ENCODE results near the gene NANOGP8.
"Not testable (repeated sequence)": the region's sequence is repeated elsewhere in the genome, so short reads cannot be mapped to it uniquely, and the experiment has no call there.

The NANOGP8 gene, protein sequence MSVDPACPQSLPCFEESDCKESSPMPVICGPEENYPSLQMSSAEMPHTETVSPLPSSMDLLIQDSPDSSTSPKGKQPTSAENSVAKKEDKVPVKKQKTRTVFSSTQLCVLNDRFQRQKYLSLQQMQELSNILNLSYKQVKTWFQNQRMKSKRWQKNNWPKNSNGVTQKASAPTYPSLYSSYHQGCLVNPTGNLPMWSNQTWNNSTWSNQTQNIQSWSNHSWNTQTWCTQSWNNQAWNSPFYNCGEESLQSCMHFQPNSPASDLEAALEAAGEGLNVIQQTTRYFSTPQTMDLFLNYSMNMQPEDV

GRCh38 chr15:35085176-35085919 is at the start of gene NANOGP8:
NANOGP8 (minus strand) TSS chr15:35085295; CDS start chr15:35085110, 185 bp downstream.
- Mint-ChIP-seq H3K36me3 (ENCODE audit: low read depth) (peaks cover 10% of the 10 kb centered on the region), H3K9me3 (peaks cover 10% of the 10 kb centered on the region), H3K27ac (peak within 1 kb of the TSS in 2 of 3 experiments; percentile 72 to 76), H3K4me1 (peaks cover 17% of the 10 kb centered on the region)
- not testable (repeated sequence) for H3K27me3 Mint-ChIP-seq (ENCODE audit: low read depth); H3K4me3 Mint-ChIP-seq

DNA sequence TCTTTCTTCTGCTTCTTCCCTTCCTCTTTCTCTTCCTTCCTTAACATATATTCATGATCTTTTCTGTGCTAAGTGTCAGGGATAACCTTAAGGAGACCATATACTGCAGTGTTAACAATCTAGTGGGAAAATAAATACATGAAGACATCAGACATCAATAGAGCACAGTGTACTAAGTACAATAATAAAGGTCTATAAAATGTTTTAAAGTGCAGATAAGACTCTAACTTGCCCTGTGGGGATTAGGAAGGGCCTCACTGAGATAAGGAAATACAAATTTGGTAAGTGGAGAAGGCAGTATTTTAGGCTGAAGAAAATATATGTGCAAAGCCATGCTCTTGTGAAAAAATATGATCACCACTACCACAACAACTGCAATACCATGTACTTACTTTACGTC is 49.2 kb upstream of the NANOGP8 start:
- Mint-ChIP-seq H3K4me3 (no peak overlapping the region), H3K36me3 (ENCODE audit: low read depth) (no peaks in the 10 kb centered on the region), H3K27me3 (ENCODE audit: low read depth) (no peaks in the 10 kb centered on the region), H3K27ac (peak overlapping the region in 2 of 3 experiments; percentile 14), H3K4me1 (peaks cover 23% of the 10 kb centered on the region), H3K9me3 (no peaks in the 10 kb centered on the region)
- TF ChIP-seq, protein P1, sequence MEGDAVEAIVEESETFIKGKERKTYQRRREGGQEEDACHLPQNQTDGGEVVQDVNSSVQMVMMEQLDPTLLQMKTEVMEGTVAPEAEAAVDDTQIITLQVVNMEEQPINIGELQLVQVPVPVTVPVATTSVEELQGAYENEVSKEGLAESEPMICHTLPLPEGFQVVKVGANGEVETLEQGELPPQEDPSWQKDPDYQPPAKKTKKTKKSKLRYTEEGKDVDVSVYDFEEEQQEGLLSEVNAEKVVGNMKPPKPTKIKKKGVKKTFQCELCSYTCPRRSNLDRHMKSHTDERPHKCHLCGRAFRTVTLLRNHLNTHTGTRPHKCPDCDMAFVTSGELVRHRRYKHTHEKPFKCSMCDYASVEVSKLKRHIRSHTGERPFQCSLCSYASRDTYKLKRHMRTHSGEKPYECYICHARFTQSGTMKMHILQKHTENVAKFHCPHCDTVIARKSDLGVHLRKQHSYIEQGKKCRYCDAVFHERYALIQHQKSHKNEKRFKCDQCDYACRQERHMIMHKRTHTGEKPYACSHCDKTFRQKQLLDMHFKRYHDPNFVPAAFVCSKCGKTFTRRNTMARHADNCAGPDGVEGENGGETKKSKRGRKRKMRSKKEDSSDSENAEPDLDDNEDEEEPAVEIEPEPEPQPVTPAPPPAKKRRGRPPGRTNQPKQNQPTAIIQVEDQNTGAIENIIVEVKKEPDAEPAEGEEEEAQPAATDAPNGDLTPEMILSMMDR (IDR thresholded peaks at IDR 0.05; ENCODE audit: unreplicated experiment in 3 of 3): no peak

DNA sequence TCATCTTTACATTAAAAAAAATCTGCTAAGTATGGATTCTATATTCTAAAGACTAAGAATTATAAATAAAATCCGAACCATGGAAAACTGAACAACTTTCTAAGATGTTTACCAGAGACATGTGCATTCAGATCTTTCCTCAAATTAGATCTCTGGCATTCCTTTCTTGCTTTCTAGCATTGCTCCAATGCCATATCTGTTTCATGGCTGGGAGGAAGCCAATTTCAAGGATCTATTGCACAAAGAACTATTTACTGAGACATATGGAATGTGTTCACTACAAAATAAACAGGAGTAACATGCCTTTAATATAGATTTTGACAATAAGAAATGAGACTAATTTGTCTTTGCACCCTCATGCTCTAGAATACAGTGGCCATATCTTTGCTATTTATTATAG is 45.1 kb upstream of the NANOGP8 start:
- no peaks in the 10 kb centered on the region for H3K36me3 Mint-ChIP-seq (ENCODE audit: low read depth)
- H3K27me3 Mint-ChIP-seq (ENCODE audit: low read depth): no peaks in the 10 kb centered on the region

GRCh38 chr15:35129361-35129760 is 44.3 kb upstream of the NANOGP8 start:
- no peaks in the 10 kb centered on the region for H3K36me3 Mint-ChIP-seq (ENCODE audit: low read depth)
- H3K27me3 Mint-ChIP-seq (ENCODE audit: low read depth): no peaks in the 10 kb centered on the region
- TF ChIP-seq, protein P1 (IDR thresholded peaks at IDR 0.05; ENCODE audit: unreplicated experiment in 3 of 3): no peak
- no peak overlapping the region for H3K27ac Mint-ChIP-seq
- no peak overlapping the region for H3K4me3 Mint-ChIP-seq
- H3K9me3 Mint-ChIP-seq: peaks cover 9% of the 10 kb centered on the region
- H3K4me1 Mint-ChIP-seq: peaks cover 18% of the 10 kb centered on the region

More for the DNA sequence above, 45.1 kb upstream of the NANOGP8 start:
- Mint-ChIP-seq H3K4me1 (peaks cover 18% of the 10 kb centered on the region), H3K27ac (peak overlapping the region in 2 of 3 experiments; percentile 10 to 34), H3K4me3 (no peak overlapping the region), H3K9me3 (peaks cover 6% of the 10 kb centered on the region)
- TF ChIP-seq, protein P1 (IDR thresholded peaks at IDR 0.05; ENCODE audit: unreplicated experiment in 3 of 3): no peak

- Mint-ChIP-seq H3K27me3 (ENCODE audit: low read depth) (no peaks in the 10 kb centered on the region), H3K36me3 (ENCODE audit: low read depth) (no peaks in the 10 kb centered on the region), H3K27ac (peak overlapping the region in 1 of 3 experiments; percentile 28), H3K4me1 (peaks cover 19% of the 10 kb centered on the region), H3K4me3 (no peak overlapping the region), H3K9me3 (peaks cover 12% of the 10 kb centered on the region)
- TF ChIP-seq, protein P1 (IDR thresholded peaks at IDR 0.05; ENCODE audit: unreplicated experiment in 3 of 3): no peak
Observed at GRCh38 chr15:35127717-35128116, 42.6 kb upstream of the NANOGP8 start.

DNA sequence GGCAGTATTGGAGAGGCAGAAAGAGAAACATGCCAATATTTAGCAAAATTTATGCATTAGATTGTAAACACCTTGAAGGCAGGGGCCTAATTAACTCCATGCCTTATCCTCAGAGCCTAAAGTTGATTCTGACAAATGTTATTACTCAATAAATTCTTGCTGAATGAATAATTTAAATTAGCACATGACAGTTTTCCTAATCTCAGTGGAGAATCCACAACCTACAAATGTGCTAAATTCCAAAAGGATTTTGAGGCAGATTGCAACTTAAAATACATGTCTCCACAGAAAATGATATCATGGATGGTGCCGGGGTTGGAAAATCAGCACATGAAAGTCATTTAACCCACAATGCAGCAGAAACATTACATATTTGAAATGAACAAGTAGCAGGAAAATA is 41.1 kb upstream of the NANOGP8 start:
- no peak overlapping the region for H3K27ac Mint-ChIP-seq
- no peak overlapping the region for H3K4me3 Mint-ChIP-seq
- peaks cover 15% of the 10 kb centered on the region for H3K9me3 Mint-ChIP-seq
- H3K4me1 Mint-ChIP-seq: peaks cover 18% of the 10 kb centered on the region
- no peaks in the 10 kb centered on the region for H3K27me3 Mint-ChIP-seq (ENCODE audit: low read depth)
- H3K36me3 Mint-ChIP-seq (ENCODE audit: low read depth): peaks cover 4% of the 10 kb centered on the region
- TF ChIP-seq, protein P1 (IDR thresholded peaks at IDR 0.05; ENCODE audit: unreplicated experiment in 3 of 3): no peak
